Upper lobe of left lung (tissue), 4 donors: ENCODE results near the gene NAT16.

Experiments used
- CTCF ChIP-seq, 6 experiments: fragments of 450-650 bp in 4 of 6; fragments of 200-600 bp in 2 of 6; sonication (generic) in 2 of 6; IDR thresholded peaks; one replicate each; pipeline ENCODE4 v1.5.1; 2016 to 2019; ENCODE audit warnings: antibody characterized with exemption in 6 of 6
- EP300 ChIP-seq, 4 donors: sonication (generic); formaldehyde crosslinking; IDR thresholded peaks; one replicate each; pipeline ENCODE4 v1.5.1; 2017; ENCODE audit warnings: antibody characterized with exemption in 4 of 4, control low read depth in 2 of 4

DNA sequence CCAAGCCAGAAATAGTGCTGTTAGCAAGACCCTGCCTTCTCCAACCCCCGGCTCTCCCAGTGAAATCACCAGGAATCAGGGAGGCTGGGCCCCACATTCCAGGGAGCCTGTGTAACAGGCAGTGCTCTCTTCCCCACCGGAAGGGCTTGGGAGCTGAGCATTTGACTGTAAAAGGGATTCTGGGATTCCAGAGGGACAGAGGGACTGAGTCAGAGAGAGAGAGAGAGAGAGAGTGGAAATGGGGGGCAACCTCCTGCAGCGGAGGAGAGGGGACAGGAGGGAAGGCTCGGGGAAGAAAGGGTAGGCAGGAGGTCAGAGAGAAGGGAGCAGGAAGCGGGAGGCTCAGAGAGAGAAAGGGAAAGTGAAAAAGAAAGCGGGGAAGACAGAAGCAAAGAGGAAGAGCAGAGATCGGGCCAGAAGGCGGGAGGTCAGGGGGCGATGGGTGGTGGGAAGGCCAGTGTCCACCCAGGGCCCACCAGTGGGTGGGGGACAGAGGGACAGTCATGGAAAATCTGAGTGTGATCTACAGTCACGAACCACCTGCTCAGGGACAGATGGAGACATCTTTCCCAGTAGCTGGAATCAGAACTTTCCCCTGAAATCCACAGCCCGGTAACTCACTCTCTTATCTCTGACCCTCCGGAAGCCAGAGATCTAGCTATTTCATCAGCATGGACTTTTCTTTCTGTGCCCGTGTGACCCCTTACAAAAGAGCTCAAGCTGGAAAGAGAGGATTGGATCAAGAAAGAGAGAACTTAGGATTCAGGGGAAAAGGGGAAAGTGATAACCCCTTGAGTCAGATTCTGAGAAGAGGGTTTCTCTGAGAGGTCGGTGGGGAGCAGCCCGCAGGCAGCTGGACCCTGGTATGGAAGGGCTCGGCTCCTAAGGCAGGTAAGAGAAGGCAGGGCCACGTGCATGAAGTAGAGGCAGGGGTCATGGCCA lies 57.8 kb downstream of the NAT16 start:
- TF ChIP-seq EP300 (IDR thresholded peaks at IDR 0.05) = peak in 1 of 4 donors; percentile 21
- no peak for TF ChIP-seq CTCF (IDR thresholded peaks at IDR 0.05)
